Osteocyte (in vitro differentiated cells): ENCODE results near the gene RAC2. TPM values are rescaled to one million over a fixed set of nuclear protein-coding genes. Genes with fewer than 3 reads are reported as not detected.

Source experiments
- DNase-seq: peaks from one replicate; pipeline ENCODE4 v3.0.0; 2021; ENCODE audit warnings: mixed read lengths; ENCODE audit not compliant: unreplicated experiment; ENCODE audit errors: extremely low spot score
- H3K27ac Mint-ChIP-seq: one replicate; pipeline ENCODE4 v1.8.0; 2021; ENCODE audit warnings: mild to moderate bottlenecking, mixed read lengths; ENCODE audit not compliant: unreplicated experiment
- H3K27me3 Mint-ChIP-seq: one replicate; pipeline ENCODE4 v1.8.0; 2021; ENCODE audit warnings: mixed read lengths; ENCODE audit not compliant: unreplicated experiment
- H3K36me3 Mint-ChIP-seq: one replicate; pipeline ENCODE4 v1.8.0; 2021; ENCODE audit warnings: mixed read lengths; ENCODE audit not compliant: unreplicated experiment
- H3K4me1 Mint-ChIP-seq: one replicate; pipeline ENCODE4 v1.8.0; 2021; ENCODE audit warnings: mixed read lengths; ENCODE audit not compliant: unreplicated experiment
- H3K4me3 Mint-ChIP-seq: one replicate; pipeline ENCODE4 v1.8.0; 2021; ENCODE audit warnings: mild to moderate bottlenecking, moderate library complexity, mixed read lengths; ENCODE audit not compliant: unreplicated experiment
- H3K9me3 Mint-ChIP-seq: one replicate; pipeline ENCODE4 v1.8.0; 2021; ENCODE audit warnings: mixed read lengths; ENCODE audit not compliant: unreplicated experiment
- CTCF ChIP-seq: fragments of 200-600 bp; sonication (generic); IDR thresholded peaks from 2 replicates; pipeline ENCODE4 v1.5.0; 2021; ENCODE audit warnings: antibody characterized with exemption, mild to moderate bottlenecking, moderate library complexity
- total RNA-seq: library from RNA; stranded (reverse); gene quantifications from 2 replicates; pipeline ENCODE4 v1.2.1, GENCODE V29; 2021

RAC2 gene
- total RNA-seq, 1 donor from 2014 or later, result not detected

GRCh38 chr22:37290737-37291136 is 46.7 kb upstream of the RAC2 start:
- TF ChIP-seq CTCF, result no peak
- Mint-ChIP-seq H3K36me3 (no peaks in the 10 kb centered on the region), H3K9me3 (no peaks in the 10 kb centered on the region), H3K27ac (no peak overlapping the region), H3K27me3 (peaks cover 17% of the 10 kb centered on the region), H3K4me1 (no peaks in the 10 kb centered on the region), H3K4me3 (no peak overlapping the region)
- DNase-seq, result no peak

GRCh38 chr22:37289156-37289735 is 45.2 kb upstream of the RAC2 start:
- H3K9me3 Mint-ChIP-seq, result no peaks in the 10 kb centered on the region
- DNase-seq, result no peak
- peaks cover 7% of the 10 kb centered on the region for H3K4me1 Mint-ChIP-seq
- no peak for TF ChIP-seq CTCF
- H3K27ac Mint-ChIP-seq, result no peak overlapping the region
- H3K4me3 Mint-ChIP-seq, result no peak overlapping the region
- H3K27me3 Mint-ChIP-seq, result peaks cover 18% of the 10 kb centered on the region
- no peaks in the 10 kb centered on the region for H3K36me3 Mint-ChIP-seq

- no peak for TF ChIP-seq CTCF
- DNase-seq, result no peak
- H3K27ac Mint-ChIP-seq, result no peak overlapping the region
Observed at GRCh38 chr22:37288521-37288920, 44.5 kb upstream of the RAC2 start.

GRCh38 chr22:37287550-37287951 is 43.5 kb upstream of the RAC2 start:
- DNase-seq, result no peak
- H3K27me3 Mint-ChIP-seq, result peaks cover 24% of the 10 kb centered on the region
- no peaks in the 10 kb centered on the region for H3K36me3 Mint-ChIP-seq
- H3K4me1 Mint-ChIP-seq, result peaks cover 11% of the 10 kb centered on the region
- H3K27ac Mint-ChIP-seq, result no peak overlapping the region
- no peak for TF ChIP-seq CTCF
- no peak overlapping the region for H3K4me3 Mint-ChIP-seq
- H3K9me3 Mint-ChIP-seq, result no peaks in the 10 kb centered on the region

More at GRCh38 chr22:37288521-37288920, 44.5 kb upstream of the RAC2 start:
- Mint-ChIP-seq H3K27me3 (peaks cover 18% of the 10 kb centered on the region), H3K9me3 (no peaks in the 10 kb centered on the region), H3K4me3 (no peak overlapping the region), H3K36me3 (no peaks in the 10 kb centered on the region), H3K4me1 (peaks cover 11% of the 10 kb centered on the region)

- no peaks in the 10 kb centered on the region for H3K36me3 Mint-ChIP-seq
- no peaks in the 10 kb centered on the region for H3K9me3 Mint-ChIP-seq
- H3K4me1 Mint-ChIP-seq, result peaks cover 11% of the 10 kb centered on the region
- H3K4me3 Mint-ChIP-seq, result no peak overlapping the region
- DNase-seq, result no peak
- H3K27me3 Mint-ChIP-seq, result peaks cover 24% of the 10 kb centered on the region
- no peak for TF ChIP-seq CTCF
- no peak overlapping the region for H3K27ac Mint-ChIP-seq
Observed at GRCh38 chr22:37285937-37286336, 41.9 kb upstream of the RAC2 start.
